Vagina (tissue), 2 donors: Measurements from ENCODE around the gene ENPP6. TPM values are rescaled to one million over a fixed set of nuclear protein-coding genes. Genes with fewer than 3 reads are reported as not detected.

ENCODE experiments used
- DNase-seq, 2 donors: peaks; one replicate each; pipeline ENCODE4 v3.0.0-alpha.2; 2017; ENCODE audit errors: extremely low spot score in 2 of 2
- H3K27ac ChIP-seq: fragments of 200-600 bp; sonication (generic); one replicate; pipeline ENCODE4 v1.5.1; 2019
- H3K27me3 ChIP-seq: fragments of 200-600 bp; sonication (generic); one replicate; pipeline ENCODE4 v1.5.1; 2019
- H3K36me3 ChIP-seq, 2 donors: fragments of 200-600 bp; sonication (generic); one replicate each; pipeline ENCODE4 v1.5.1; 2017 to 2019
- H3K4me1 ChIP-seq: fragments of 200-600 bp; sonication (generic); one replicate; pipeline ENCODE4 v1.5.1; 2019
- H3K4me3 ChIP-seq, 2 donors: fragments of 200-600 bp; sonication (generic); 1 replicate in 1 of 2; 2 replicates in 1 of 2; pipeline ENCODE4 v1.5.1; 2016 to 2019
- H3K9me3 ChIP-seq: fragments of 200-600 bp; sonication (generic); one replicate; pipeline ENCODE4 v1.5.1; 2019
- CTCF ChIP-seq, 3 experiments: fragments of 450-650 bp in 2 of 3; fragments of 200-600 bp in 1 of 3; sonication (generic) in 1 of 3; IDR thresholded peaks; one replicate each; pipeline ENCODE4 v1.5.1; 2017 to 2019; ENCODE audit warnings: antibody characterized with exemption in 3 of 3, mild to moderate bottlenecking in 2 of 3, moderate library complexity in 2 of 3
- POLR2A ChIP-seq, 2 donors: fragments of 450-650 bp; IDR thresholded peaks; one replicate each; pipeline ENCODE4 v1.6.1; 2017; ENCODE audit warnings: antibody characterized with exemption in 2 of 2, mild to moderate bottlenecking in 2 of 2, moderate library complexity in 2 of 2
- POLR2AphosphoS5 ChIP-seq, 2 donors: sonication (generic); formaldehyde crosslinking; IDR thresholded peaks; one replicate each; pipeline ENCODE4 v1.9.0; 2017; ENCODE audit warnings: antibody characterized with exemption in 2 of 2, mild to moderate bottlenecking in 2 of 2, low read depth in 1 of 2; ENCODE audit not compliant: insufficient read depth in 1 of 2
- intact Hi-C: fragments of 100-400 bp; cut with DNase I; formaldehyde crosslinking; loops from one replicate; pipeline ENCODE4 v1.15.1; 2023
- total RNA-seq: library from RNA; depleted of rRNA; stranded (reverse); fragments of >200 nt; gene quantifications from one replicate; pipeline ENCODE4 v1.2.3, GENCODE V29; 2016

Gene ENPP6
- total RNA-seq, 1 donor from 2014 or later, result 0.98 TPM

GRCh38 chr4:184151988-184152485 lies 65.6 kb downstream of the ENPP6 start:
- peaks cover 7% of the 10 kb centered on the region for H3K4me1 ChIP-seq
- TF ChIP-seq CTCF (IDR thresholded peaks at IDR 0.05) (no peak), POLR2A (IDR thresholded peaks at IDR 0.05) (no peak), POLR2AphosphoS5 (IDR thresholded peaks at IDR 0.05; ENCODE audit: insufficient read depth in 1 of 2, low read depth in 1 of 2) (no peak)
- DNase-seq, result no peak
- no peaks in the 10 kb centered on the region for H3K27me3 ChIP-seq
- no peaks in the 10 kb centered on the region for H3K9me3 ChIP-seq
- H3K36me3 ChIP-seq, result no peaks in the 10 kb centered on the region
- no peak overlapping the region for H3K27ac ChIP-seq
- intact Hi-C loops, result loop anchor here (10.0 kb wide), 1 partner anchor 47 kb away; no protein-coding TSS in a partner anchor
- no peak overlapping the region for H3K4me3 ChIP-seq

GRCh38 chr4:184150102-184150839 lies 67.4 kb downstream of the ENPP6 start:
- Histone ChIP-seq H3K4me3 (no peak overlapping the region), H3K9me3 (no peaks in the 10 kb centered on the region), H3K4me1 (peaks cover 7% of the 10 kb centered on the region), H3K27ac (no peak overlapping the region), H3K36me3 (no peaks in the 10 kb centered on the region), H3K27me3 (no peaks in the 10 kb centered on the region)
- TF ChIP-seq CTCF (IDR thresholded peaks at IDR 0.05) (no peak), POLR2A (IDR thresholded peaks at IDR 0.05) (no peak), POLR2AphosphoS5 (IDR thresholded peaks at IDR 0.05; ENCODE audit: insufficient read depth in 1 of 2, low read depth in 1 of 2) (no peak)
- DNase-seq, result no peak
- intact Hi-C loops, result loop anchor here (10.0 kb wide), 1 partner anchor 45 kb away; no protein-coding TSS in a partner anchor

GRCh38 chr4:184148738-184149637 lies 68.7 kb downstream of the ENPP6 start:
- DNase-seq, result no peak
- Histone ChIP-seq H3K4me3 (no peak overlapping the region), H3K4me1 (peaks cover 7% of the 10 kb centered on the region), H3K36me3 (no peaks in the 10 kb centered on the region), H3K27me3 (no peaks in the 10 kb centered on the region), H3K9me3 (no peaks in the 10 kb centered on the region), H3K27ac (no peak overlapping the region)
- no peak for TF ChIP-seq CTCF (IDR thresholded peaks at IDR 0.05)
- no peak for TF ChIP-seq POLR2A (IDR thresholded peaks at IDR 0.05)
- no peak for TF ChIP-seq POLR2AphosphoS5 (IDR thresholded peaks at IDR 0.05; ENCODE audit: insufficient read depth in 1 of 2, low read depth in 1 of 2)
- intact Hi-C loops, result loop anchor here (10.0 kb wide), 1 partner anchor 154 kb away; no protein-coding TSS in a partner anchor

- H3K27ac ChIP-seq, result no peak overlapping the region
- no peaks in the 10 kb centered on the region for H3K9me3 ChIP-seq
Observed at GRCh38 chr4:184147858-184148737, 69.6 kb downstream of the ENPP6 start.

More at GRCh38 chr4:184147858-184148737, 69.6 kb downstream of the ENPP6 start:
- Histone ChIP-seq H3K27me3 (no peaks in the 10 kb centered on the region), H3K4me1 (peaks cover 7% of the 10 kb centered on the region), H3K4me3 (no peak overlapping the region), H3K36me3 (no peaks in the 10 kb centered on the region)
- no peak for DNase-seq
- intact Hi-C loops, result loop anchor here (10.0 kb wide), 1 partner anchor 153 kb away; no protein-coding TSS in a partner anchor
- no peak for TF ChIP-seq CTCF (IDR thresholded peaks at IDR 0.05)
